ENCODE measurements around the gene AK8.

Gene AK8

GRCh38 chr9:132879457-132880323 lies 1.6 kb upstream of the AK8 start:
- Histone ChIP-seq H2AFZ (peak overlapping the region; percentile 92), H3K27me3 (ENCODE audit: control insufficient read depth, insufficient read depth, low read length) (no peaks in the 10 kb centered on the region), H3K4me2 (ENCODE audit: low read length) (no peak overlapping the region), H3K9me3 (ENCODE audit: control insufficient read depth, low read length) (no peaks in the 10 kb centered on the region), H3K4me3 (ENCODE audit: low read depth, low read length) (no peak overlapping the region), H3K36me3 (ENCODE audit: control insufficient read depth, insufficient read depth, low read length) (no peaks in the 10 kb centered on the region), H3K4me1 (no peaks in the 10 kb centered on the region), H3K79me2 (no peaks in the 10 kb centered on the region), H3K9ac (no peak overlapping the region), H3K27ac (no peak overlapping the region)
- TF ChIP-seq CTCF (IDR thresholded peaks at IDR 0.05), result no peak

GRCh38 chr9:132878695-132879456 lies 792 bp upstream of the AK8 start, which contains the start of gene SPACA9:
SPACA9 (plus strand) TSS chr9:132878898; CDS start chr9:132883948, 5,050 bp downstream.
- peak within 1 kb of the TSS; percentile 89 for H3K4me3 ChIP-seq (ENCODE audit: low read depth, low read length)
- H3K27me3 ChIP-seq (ENCODE audit: control insufficient read depth, insufficient read depth, low read length), result no peaks in the 10 kb centered on the region
- H3K79me2 ChIP-seq, result no peaks in the 10 kb centered on the region
- H2AFZ ChIP-seq, result peak within 1 kb of the TSS; percentile 92
- no peak for TF ChIP-seq CTCF (IDR thresholded peaks at IDR 0.05)
- H3K27ac ChIP-seq, result peak within 1 kb of the TSS; percentile 80
- H3K9ac ChIP-seq, result peak within 1 kb of the TSS; percentile 28
- H3K36me3 ChIP-seq (ENCODE audit: control insufficient read depth, insufficient read depth, low read length), result no peaks in the 10 kb centered on the region
- no peaks in the 10 kb centered on the region for H3K9me3 ChIP-seq (ENCODE audit: control insufficient read depth, low read length)
- no peaks in the 10 kb centered on the region for H3K4me1 ChIP-seq
- H3K4me2 ChIP-seq (ENCODE audit: low read length), result peak within 1 kb of the TSS; percentile 100

DNA sequence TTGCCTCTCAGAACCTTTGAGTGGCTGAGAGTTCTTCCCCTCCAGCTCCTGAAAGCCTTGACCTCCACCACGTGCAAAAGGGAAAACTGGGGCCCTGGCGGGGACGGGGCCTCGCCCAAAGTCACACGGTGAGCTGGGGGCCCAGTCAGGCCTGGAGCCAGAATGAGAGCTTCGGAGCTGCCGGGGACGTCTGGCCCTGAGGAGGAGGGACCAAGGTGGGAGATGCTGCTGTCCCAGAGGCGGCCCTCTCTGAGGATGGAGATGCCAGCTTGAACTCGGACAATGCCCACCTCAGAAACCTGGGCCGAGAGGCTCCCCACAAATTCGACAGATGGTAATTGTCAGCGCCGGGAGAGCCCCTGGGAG lies 643 bp downstream of the AK8 start:
- no peaks in the 10 kb centered on the region for H3K27me3 ChIP-seq (ENCODE audit: control insufficient read depth, insufficient read depth, low read length)
- no peaks in the 10 kb centered on the region for H3K4me1 ChIP-seq
- H3K79me2 ChIP-seq, result no peaks in the 10 kb centered on the region
- H3K4me3 ChIP-seq (ENCODE audit: low read depth, low read length), result peak overlapping the region; percentile 89
- no peak overlapping the region for H3K9ac ChIP-seq
- H3K9me3 ChIP-seq (ENCODE audit: control insufficient read depth, low read length), result no peaks in the 10 kb centered on the region
- H3K36me3 ChIP-seq (ENCODE audit: control insufficient read depth, insufficient read depth, low read length), result no peaks in the 10 kb centered on the region
- H3K4me2 ChIP-seq (ENCODE audit: low read length), result peak overlapping the region; percentile 100
- peak overlapping the region; percentile 92 for H2AFZ ChIP-seq
- no peak for TF ChIP-seq CTCF (IDR thresholded peaks at IDR 0.05)
- no peak overlapping the region for H3K27ac ChIP-seq

GRCh38 chr9:132876849-132877248 lies 1.2 kb downstream of the AK8 start:
- H3K9ac ChIP-seq, result no peak overlapping the region
- no peaks in the 10 kb centered on the region for H3K9me3 ChIP-seq (ENCODE audit: control insufficient read depth, low read length)
- H3K79me2 ChIP-seq, result no peaks in the 10 kb centered on the region
- TF ChIP-seq CTCF (IDR thresholded peaks at IDR 0.05), result no peak
- no peaks in the 10 kb centered on the region for H3K4me1 ChIP-seq
- H3K36me3 ChIP-seq (ENCODE audit: control insufficient read depth, insufficient read depth, low read length), result no peaks in the 10 kb centered on the region
- H3K4me2 ChIP-seq (ENCODE audit: low read length), result no peak overlapping the region
- no peaks in the 10 kb centered on the region for H3K27me3 ChIP-seq (ENCODE audit: control insufficient read depth, insufficient read depth, low read length)
- no peak overlapping the region for H2AFZ ChIP-seq
- H3K4me3 ChIP-seq (ENCODE audit: low read depth, low read length), result no peak overlapping the region
- no peak overlapping the region for H3K27ac ChIP-seq

Measured in parathyroid adenoma (tissue), 2 donors.